Measurements from ENCODE around the gene NOS1. TPM values are rescaled to one million over a fixed set of nuclear protein-coding genes. Genes with fewer than 3 reads are reported as not detected.

Gene NOS1
- total and polyA plus RNA-seq, 2 experiments from 2014 or later = 0.63 to 3.0 TPM

- Histone ChIP-seq H3K27ac (ENCODE audit: low read depth) (no peak overlapping the region), H2AFZ (no peak overlapping the region), H3K4me2 (no peak overlapping the region), H3K36me3 (ENCODE audit: insufficient read depth) (no peaks in the 10 kb centered on the region), H3K4me1 (ENCODE audit: insufficient read depth) (no peaks in the 10 kb centered on the region), H3F3A (replicated peaks; ENCODE audit: low read depth) (no peaks in the 10 kb centered on the region), H3K4me3 (no peak overlapping the region), H3K79me2 (replicated peaks; ENCODE audit: insufficient read depth) (no peaks in the 10 kb centered on the region), H4K20me1 (replicated peaks; ENCODE audit: insufficient read depth) (no peaks in the 10 kb centered on the region), H3K27me3 (ENCODE audit: insufficient read depth) (peaks cover 8% of the 10 kb centered on the region), H3K9me2 (ENCODE audit: insufficient read depth) (no peaks in the 10 kb centered on the region)
- no peak for TF ChIP-seq EZH2 (IDR thresholded peaks at IDR 0.05; ENCODE audit: low read depth, unreplicated experiment)
- TF ChIP-seq CREB1 (CRISPR knock-in tag; IDR thresholded peaks at IDR 0.05; ENCODE audit: low read depth) = no peak
- TF ChIP-seq NANOG (IDR thresholded peaks at IDR 0.05; ENCODE audit: borderline replicate concordance) = no peak
- TF ChIP-seq REST (IDR thresholded peaks at IDR 0.05; ENCODE audit: unreplicated experiment) = no peak
- TF ChIP-seq ETS1 (IDR thresholded peaks at IDR 0.05) = no peak
- TF ChIP-seq JUNB (IDR thresholded peaks at IDR 0.05; ENCODE audit: unreplicated experiment) = no peak
- no peak for TF ChIP-seq POLR2AphosphoS5 (IDR thresholded peaks at IDR 0.05; ENCODE audit: low read depth)
- no peak for TF ChIP-seq CTCF (conservative IDR thresholded peaks at IDR 0.05; ENCODE audit: low read depth in 2 of 2)
- no peak for TF ChIP-seq ZNF331 (CRISPR knock-in tag; IDR thresholded peaks at IDR 0.05; ENCODE audit: low read depth)
- TF ChIP-seq ZNF114 (CRISPR knock-in tag; IDR thresholded peaks at IDR 0.05) = no peak
- no peak for TF ChIP-seq STAT1 (IDR thresholded peaks at IDR 0.05; ENCODE audit: unreplicated experiment)
- no peak for TF ChIP-seq ZNF462 (CRISPR knock-in tag; IDR thresholded peaks at IDR 0.05)
- no peak for TF ChIP-seq EZH2phosphoT487 (IDR thresholded peaks at IDR 0.05; ENCODE audit: unreplicated experiment)
- H3K9me3 Mint-ChIP-seq = no peaks in the 10 kb centered on the region
- no peaks in the 10 kb centered on the region for H3K36me3 Mint-ChIP-seq (ENCODE audit: low read depth)
- peaks cover 2% of the 10 kb centered on the region; the same call in 2 of the 3 replicates for H3K4me1 Mint-ChIP-seq
- H3K27me3 Mint-ChIP-seq (ENCODE audit: insufficient read depth, low read depth, poor library complexity) = no peaks in the 10 kb centered on the region
- no peak for DNase-seq (ENCODE audit: low spot score)
- no peak overlapping the region for H3K4me3 Mint-ChIP-seq
- no peak for ATAC-seq
- H3K27ac Mint-ChIP-seq = no peak overlapping the region
Observed at GRCh38 chr12:117352883-117353282, 8.5 kb downstream of the NOS1 start.
